HG03108 (cell line): ENCODE measurements around the gene PLCXD3.
"Not testable (repeated sequence)": the region's sequence is repeated elsewhere in the genome, so short reads cannot be mapped to it uniquely, and the experiment has no call there.

Experiments used
- ATAC-seq: cut with Tn5 transposase; IDR thresholded peaks from one replicate; pipeline ENCODE4 v1.9.1; 2021; ENCODE audit warnings: moderate library complexity; ENCODE audit not compliant: unreplicated experiment

Gene PLCXD3

DNA sequence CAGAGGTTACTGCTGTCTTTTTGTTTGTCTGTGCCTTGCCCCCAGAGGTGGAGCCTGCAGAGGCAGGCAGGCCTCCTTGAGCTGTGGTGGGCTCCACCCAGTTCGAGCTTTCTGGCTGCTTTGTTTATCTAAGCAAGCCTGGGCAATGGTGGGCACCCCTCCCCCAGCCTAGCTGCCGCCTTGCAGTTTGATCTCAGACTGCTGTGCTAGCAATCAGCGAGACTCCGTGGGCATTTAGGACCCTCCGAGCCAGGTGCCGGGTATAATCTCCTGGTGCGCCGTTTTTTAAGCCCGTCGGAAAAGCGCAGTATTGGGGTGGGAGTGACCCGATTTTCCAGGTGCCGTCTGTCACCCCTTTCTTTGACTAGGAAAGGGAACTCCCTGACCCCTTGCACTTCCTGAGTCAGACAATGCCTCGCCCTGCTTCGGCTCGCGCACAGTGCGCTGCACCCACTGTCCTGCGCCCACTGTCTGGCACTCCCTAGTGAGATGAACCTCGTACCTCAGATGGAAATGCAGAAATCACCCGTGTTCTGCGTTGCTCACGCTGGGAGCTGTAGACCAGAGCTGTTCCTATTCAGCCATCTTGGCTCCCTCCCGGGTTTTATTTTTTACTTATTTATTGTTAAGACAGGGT lies 16.8 kb downstream of the PLCXD3 start:
- not testable (repeated sequence) for ATAC-seq

DNA sequence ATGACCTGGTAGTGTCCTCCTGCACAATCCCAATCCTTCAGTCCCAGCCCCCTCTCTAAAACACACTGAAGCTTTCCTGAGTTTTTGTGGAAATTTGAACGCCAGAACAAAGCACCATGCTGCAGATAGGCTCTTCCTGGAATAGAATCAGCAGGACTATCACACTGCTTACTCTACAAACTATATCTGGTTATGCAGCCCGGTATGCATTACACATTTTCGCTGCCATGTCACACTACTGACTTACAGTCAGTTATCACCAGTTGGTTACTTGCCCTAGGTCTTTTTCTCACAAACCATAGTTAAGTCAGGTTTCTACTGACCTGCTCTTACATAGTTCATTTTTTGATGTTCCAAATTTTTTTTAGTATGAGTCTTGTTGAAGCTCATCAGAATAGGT lies 24.9 kb downstream of the PLCXD3 start:
- no peak for ATAC-seq

DNA sequence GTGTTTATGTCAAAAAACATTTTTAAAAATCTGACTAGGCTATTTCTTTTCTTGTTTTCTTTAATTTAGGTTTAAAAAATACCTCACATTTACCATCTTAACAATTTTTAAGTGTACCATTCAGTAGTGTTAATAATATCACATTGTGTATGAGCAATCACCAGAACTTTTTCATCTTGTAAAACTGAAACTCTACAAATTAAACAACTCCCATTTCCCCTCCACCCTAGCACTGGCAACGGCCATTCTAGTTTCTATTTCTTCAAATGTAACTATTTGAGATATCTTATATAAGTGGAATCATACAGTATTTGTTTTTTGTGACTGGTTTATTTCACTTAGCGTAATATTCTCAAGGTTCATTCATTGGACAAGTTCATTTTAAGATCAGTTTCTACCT lies 27.7 kb downstream of the PLCXD3 start:
- no peak for ATAC-seq

DNA sequence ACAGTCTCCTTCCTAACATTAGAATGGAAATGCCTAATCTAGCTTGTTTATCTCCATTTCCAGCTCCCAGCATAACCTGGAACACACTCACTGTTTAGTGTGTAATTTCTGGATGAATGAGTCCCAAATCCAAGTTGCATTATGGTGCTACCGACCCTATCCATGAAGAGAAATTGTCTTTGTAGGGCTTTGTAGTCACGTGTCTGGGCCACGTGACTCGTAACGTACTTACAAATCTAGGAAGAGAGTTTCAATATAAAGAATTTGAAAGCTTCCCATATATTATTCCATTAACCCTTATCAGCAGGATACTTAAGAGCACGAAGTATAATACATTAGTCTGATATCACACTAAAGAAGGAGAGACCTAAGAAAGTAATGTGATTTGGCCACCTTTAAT lies 28.2 kb downstream of the PLCXD3 start:
- no peak for ATAC-seq

DNA sequence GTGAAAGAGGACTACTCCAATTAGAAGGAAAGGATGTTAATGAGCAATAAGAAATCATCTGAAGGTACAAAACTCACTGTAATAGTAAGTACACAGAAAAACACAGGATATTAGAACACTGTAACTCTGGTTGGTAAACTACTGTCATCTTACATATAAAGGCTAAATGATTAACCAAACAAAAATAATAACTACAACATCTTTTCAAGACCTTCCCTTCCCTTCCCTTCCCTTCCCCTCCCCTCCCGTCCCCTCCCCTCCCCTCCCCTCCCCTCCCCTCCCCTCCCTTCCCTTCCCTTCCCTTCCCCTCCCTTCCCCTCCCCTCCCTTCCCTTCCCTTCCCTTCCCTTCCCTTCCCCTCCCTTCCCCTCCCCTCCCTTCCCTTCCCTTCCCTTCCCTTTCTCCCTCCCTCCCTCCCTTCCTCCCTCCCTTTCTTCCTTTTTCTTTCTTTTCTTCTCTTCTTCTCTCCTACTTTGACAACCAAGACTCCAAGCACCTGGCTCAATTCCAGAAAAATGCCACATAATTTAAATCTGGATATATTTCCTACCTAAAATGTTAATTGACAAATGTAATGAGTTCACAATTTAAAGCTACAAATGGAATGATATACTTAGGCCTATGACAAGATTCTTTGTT lies 38.7 kb downstream of the PLCXD3 start:
- ATAC-seq = not testable (repeated sequence)

DNA sequence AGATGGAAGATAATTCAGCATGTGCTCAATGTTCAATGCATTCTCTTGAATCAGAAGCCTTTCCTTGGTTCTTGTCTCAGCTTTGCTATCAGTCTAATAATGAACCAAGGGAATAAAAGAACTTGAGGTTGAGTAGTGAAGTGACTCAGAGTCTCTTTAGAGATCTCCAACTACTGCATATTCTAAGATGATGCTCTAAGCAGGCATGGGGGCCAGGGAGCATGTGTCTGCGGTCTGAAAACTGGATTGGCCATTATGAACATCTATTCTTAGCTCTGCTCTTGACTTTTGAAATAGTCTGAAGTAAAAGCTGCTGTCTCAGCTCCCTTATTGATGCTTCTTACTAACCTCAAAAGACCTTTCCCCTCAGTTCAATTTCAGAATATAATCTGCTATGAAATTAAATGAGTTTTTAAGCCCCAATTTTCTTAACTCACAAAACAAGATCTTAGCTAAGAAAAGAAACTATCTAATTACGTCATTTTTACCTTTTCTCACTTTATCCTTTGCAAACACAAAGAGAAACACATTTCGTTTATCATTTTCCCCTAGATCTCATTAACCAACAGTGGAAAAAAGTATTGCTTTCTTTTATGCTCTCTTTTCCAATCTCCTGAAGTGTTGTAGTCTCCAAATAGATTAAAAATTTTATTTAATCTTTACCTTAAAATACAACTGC lies 44.8 kb downstream of the PLCXD3 start:
- no peak for ATAC-seq

DNA sequence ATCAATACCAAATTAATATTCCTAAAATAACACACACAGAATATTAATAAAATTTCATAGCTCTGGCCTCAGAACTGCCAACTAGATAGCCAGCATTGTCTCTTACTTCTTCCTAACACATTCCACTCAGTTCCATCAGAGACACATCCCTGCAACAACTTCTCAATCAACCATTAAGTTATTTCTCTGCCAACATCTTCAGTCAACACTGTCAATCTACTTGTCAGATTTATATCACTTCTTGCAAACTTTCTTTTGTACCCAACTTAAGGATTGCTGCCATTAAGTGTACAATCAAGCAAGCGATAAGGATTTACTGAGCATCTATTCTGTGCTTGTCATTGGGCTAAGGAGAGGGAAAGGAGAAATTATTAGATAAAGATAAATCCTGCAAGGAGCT lies 50.8 kb downstream of the PLCXD3 start:
- ATAC-seq = no peak

DNA sequence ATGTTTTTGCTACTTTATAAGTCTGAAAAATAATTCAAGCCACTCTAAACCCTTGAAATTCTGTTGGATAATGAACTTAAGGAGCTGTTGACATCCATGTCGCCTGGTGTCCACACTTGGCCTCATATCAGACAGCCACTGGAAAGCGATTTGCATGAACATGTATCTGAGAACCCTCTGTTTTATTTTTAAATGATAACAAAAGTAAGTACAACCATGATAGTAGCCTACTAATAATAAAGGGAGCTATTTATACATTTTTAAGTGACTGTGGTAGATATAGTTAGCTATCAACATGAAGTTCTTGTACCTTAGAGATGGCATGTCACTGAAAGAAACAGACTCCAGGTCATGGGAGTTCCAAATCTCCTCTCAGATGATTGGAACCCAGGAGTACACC lies 53.3 kb downstream of the PLCXD3 start:
- no peak for ATAC-seq

DNA sequence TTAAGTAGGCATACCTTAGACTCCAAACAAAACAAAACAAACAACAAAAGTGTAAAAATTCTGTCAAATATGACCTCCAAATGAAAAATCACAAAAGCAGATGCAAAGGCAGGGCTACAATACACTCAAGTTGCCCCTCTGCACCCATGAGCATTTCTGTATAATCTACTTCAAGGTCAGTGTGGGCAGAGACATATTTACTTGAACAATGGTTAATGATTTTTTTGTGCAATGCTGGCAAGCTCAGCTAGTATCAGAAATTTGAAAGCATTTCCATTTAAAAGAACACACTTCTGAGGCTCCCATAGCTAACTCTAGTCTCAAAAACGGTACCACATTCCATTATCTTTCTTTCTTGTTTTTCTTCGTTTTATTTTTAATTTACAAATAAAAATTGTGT lies 57.9 kb downstream of the PLCXD3 start:
- no peak for ATAC-seq

DNA sequence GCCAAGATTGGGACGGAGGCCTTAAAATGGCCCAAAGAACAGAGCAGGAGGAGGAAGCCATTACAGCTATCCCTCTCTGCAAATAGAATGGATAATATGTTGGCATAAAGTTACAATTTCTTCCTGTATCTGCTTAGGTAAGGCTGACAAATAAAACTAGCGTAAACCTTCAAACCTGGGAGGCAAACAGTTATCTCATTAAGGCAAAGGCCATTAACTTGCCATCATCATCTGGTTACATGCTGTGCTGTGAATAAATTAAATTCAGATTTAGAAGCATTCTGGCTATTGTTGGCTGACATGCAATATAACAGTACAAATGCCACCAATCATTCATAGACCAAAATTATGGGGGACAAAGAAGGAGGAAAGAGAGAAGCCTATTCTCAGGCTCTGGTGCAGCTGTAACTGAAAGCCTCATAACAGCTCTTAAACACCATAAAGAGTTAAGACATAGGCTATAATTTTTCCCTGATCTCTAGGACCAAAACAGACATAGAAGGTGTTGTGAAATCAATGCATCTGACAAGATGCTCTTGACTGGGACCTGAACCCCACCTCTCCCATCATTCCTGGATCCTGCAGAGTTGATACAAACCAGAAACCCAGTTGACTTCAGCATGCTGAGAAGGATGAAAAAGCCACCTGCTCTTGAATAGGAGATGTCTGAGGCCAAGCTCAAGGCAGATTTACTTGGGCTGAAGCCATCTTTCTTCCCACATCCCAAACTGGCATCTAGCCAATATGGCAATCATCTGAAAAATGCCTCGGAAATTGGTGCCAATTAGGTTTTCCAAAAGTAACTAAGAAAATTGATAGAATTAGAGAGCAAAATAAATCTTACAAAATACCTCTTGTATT lies 62.5 kb downstream of the PLCXD3 start:
- ATAC-seq = no peak

DNA sequence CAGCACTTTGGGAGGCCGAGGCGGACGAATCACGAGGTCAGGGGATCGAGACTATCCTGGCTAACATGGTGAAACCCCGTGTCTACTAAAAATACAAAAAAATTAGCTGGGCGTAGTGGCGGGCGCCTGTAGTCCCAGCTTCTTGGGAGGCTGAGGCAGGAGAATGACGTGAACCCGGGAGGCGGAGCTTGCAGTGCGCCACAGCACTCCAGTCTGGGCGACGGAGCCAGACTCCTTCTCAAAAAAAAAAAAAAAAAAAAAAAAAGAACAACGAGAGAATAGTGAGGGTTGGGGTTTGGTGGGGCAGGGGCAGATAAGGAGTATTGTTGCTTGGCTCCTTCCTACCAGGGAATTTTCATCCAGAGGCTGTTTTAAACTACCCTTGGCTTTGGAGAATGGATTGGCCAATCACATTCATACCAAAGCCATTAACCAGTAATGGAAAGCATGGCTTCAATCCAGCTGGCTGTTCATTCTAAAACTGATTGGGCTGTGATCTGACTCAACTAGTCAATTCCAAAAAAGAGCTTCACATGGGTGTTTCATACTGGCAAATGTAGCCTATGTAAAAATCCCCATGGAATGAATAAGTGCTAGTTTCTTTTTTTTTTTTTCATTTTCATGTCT lies 64.4 kb downstream of the PLCXD3 start:
- ATAC-seq = no peak

DNA sequence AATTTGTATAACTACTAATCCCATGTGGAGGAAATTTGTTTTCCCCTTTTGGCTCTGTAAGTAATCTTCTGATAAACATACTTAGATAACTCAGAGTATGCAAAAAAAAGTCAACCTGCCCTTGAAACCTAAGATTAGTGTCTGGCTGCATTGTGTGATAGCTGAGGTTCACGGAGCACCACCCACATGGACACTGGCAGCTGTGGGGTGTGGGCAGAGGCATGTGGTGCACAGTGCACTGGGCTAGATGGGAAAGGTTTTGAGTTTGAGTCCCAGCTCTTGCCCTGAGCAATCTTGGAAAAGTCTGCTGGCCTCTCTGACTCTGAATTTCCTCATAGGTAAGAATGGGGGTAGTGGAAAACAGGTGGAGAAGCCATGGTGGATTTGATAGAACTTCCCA lies 75.1 kb downstream of the PLCXD3 start:
- no peak for ATAC-seq

DNA sequence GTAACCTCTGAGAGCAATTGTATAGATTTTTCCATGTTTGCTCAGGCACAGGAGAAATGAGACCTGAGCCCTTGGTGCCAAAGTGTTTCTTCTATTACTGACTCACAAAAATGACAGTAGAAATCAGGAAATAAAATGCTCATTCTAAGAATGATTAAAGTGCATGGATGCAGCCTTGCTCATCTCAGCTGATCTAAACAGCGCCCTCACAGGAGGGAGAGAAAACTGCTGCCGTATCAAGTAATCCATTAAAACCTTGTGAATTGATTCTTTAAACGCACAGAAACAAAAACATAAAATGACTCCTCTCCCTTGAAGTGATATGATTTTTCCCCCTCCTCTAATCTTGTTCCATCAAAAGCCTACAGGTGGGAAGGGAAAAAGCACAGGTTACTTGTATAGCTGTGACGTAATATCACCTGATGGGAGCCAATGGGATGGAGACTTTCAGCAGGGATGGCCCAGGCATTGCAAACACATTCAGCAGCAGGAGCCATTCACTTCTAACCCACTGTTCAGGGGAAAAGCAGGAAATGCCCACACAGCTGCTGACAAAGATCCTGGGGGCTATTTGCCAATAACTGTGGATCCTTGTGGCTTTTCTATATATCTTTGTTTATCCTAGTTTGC lies 76.7 kb downstream of the PLCXD3 start:
- ATAC-seq = no peak

DNA sequence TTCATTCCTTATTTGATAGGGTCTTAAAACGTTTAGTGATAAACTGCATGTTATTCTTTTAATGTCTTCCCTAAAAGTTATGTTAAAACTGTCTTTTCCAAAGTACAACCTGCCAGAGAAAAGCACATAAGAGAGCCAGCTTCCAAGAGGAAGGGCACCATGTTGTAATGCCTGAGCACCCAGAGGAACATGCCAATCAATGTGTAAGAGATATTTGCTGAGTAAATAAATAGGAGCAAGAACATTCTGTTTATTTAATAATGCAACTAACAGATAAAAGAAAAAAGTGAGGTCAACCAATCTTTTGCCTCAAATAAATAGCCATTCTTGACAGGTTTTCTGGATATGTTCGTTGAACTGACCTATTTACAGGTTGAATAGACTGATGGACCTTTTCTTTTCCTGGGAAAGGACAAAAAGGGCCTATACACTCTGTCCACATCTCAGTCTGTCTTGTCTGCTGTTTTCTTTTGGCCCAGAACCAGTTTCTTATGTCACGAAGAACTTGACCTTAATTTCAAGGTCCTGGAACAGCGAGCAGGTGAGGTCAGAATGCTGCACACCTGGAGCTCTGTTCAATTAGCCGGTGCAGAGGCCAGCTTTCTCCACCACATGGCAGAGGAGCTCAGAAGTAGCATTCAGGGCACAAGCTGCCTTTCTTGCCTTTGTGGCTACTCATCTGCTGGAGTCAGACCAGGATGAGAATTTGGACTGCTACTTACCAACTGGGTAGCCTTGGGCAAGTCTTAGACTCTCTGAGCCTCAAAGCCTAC lies 77.7 kb downstream of the PLCXD3 start:
- no peak for ATAC-seq

DNA sequence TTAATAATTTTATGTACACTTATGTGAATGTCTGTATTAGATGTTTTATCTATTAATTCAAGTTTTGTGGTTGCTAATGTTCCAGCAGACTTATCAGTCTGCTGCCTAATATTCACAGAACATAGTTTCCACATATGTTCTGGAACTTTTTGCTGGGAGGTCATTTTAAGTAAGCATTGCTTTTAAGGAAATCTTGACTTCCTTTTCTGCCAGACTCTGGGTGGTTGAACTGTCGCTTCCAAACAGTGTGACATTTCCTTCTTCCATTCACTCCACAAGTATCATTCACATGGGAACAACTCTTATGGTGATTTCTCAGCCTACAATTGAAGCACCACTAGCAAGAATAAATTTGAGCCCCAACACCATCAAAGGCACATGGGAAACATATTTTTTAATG lies 82.9 kb downstream of the PLCXD3 start:
- no peak for ATAC-seq

DNA sequence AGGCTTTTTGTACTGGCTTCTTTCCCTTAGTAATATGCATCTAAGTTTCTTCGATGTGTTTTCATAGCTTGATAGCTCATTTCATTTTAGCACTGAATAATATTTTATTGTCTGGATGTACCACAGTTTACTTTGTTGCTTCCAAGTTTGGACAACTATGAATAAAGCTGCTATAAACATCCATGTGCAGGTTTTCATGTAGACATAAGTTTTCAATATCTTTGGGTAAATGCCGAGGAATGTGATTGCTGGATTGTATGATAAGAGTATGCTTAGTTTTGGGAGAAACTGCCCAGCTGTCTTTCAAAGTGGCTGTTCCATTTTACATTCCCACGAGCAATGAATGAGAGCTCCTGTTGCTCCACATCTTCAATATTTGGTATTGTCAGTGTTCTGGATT lies 84.7 kb downstream of the PLCXD3 start:
- ATAC-seq = no peak

DNA sequence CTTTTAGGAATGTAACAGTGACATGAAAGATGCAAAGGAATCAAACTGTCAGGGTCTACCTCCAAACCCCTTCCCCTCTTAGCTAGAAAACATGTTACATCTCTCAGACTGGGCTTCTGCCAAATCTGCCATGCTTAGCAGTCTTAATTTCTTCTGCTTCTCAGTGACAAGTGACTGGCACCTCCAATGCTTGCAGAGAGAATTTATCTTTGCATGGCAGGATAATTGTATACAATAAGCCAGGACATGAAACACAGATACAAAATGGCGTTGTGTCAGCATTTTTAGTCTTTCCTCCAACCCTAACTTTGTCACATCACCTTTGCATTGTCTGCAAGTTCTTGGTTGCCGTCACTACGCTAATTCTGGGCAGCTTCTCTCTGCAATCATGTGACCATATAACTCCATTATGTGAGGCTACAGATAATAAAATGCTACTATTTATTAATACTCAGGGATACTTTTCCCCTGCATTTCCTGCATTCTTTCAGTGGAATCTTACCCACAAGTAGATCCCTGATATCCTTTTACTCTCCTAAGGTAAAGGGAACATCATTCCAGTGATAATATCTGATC lies 89.8 kb downstream of the PLCXD3 start:
- no peak for ATAC-seq

DNA sequence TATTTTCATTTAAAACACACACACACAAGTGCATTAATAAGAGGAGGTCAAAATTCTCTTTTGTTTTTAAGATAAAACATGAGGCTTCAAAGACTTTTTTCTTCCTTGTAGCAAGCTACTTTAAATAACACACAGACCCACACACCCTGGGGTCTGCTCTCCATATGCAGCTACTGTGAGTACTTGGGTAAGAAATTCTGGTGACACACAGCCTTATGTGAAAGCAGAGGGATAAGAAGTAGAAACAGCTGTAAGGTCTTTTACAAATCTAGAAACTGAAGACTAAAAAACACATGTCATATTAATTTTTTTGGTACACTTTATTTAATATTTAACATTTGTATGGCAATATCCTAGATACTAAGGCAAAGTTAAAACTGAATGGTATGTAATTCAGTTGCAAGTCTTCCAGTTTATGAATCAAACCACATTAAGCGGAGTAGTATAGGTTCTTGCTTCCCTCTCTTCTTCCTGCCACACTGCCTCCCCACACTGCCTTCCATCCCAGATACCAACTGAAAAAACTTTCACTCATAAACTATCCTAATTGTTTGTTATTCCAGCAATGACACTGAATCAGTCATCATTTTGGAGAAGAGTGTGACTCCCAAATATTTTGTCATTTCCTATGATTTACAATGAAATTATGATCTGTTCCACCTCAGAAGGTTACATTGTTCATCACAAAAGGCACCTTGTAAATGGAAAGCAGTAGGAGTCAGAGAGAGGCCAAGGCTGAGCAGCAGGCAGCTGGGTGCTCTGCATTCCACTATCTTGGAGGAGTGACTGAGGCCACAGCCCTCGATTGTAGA lies 92.0 kb downstream of the PLCXD3 start:
- no peak for ATAC-seq

DNA sequence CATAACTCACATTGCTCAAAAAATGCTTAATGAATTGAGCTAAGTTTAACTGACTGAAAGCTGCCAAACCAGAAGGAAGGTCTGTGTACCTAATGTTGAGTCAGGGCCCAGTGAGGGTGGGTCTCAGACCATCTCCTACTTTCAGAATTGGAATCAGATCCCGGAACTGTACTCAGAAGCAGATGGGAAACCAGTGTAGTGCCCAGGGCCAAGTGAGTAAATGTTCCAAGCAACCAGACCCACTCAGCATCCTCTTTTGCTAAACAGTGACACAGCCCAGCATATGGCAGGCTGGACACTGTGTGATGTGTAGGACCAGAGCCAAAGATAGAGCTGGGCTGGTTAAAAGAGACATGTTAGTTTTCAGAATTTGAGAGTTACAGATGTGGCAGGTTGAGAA lies 94.1 kb downstream of the PLCXD3 start:
- no peak for ATAC-seq
